PC-9 (cell line): ENCODE data around the gene SIPA1.

Experiments used
- CTCF ChIP-seq: fragments of 200-600 bp; sonication (generic); conservative IDR thresholded peaks from 2 replicates; pipeline ENCODE4 v1.6.1; 2017; ENCODE audit warnings: mixed run types, antibody characterized with exemption, mild to moderate bottlenecking, moderate library complexity
- EZH2 ChIP-seq: fragments of 200-600 bp; sonication (generic); IDR thresholded peaks from 2 replicates; pipeline ENCODE4 v1.8.0; 2017; ENCODE audit warnings: antibody characterized with exemption, low read depth

- TF ChIP-seq EZH2: no peak
- no peak for TF ChIP-seq CTCF
These were observed 47.6 kb upstream of the SIPA1 start for GRCh38 chr11:65590240-65590738.
